Fibroblast of pulmonary artery (primary cell): ENCODE data around the gene CNKSR1.
A peak's percentile ranks its signal among the peaks of the same experiment; 100 is the strongest.

Experiments used
- DNase-seq: peaks from one replicate; pipeline ENCODE4 v3.0.0-alpha.2; 2010; ENCODE audit warnings: low read depth
- H3K4me3 ChIP-seq: replicated peaks from 2 replicates; pipeline ENCODE4 v1.5.1; 2011; ENCODE audit warnings: low read depth, mild to moderate bottlenecking, control low read depth, low read length, moderate library complexity
- TF ChIP-seq, protein P1 (sequence below): IDR thresholded peaks from 2 replicates; pipeline ENCODE4 v1.5.1; 2011; ENCODE audit warnings: mild to moderate bottlenecking, control low read depth, low read length, inconsistent platforms; ENCODE audit errors: missing control alignments

Gene CNKSR1

GRCh38 chr1:26171084-26172072, 5.9 kb upstream of the CNKSR1 start, which contains the start of gene ZNF593OS:
Gene ZNF593OS, minus strand, starts transcription at chr1:26171832. Its CDS starts 171 bp downstream, at chr1:26171661.
- no peak for DNase-seq
- TF ChIP-seq, protein P1, sequence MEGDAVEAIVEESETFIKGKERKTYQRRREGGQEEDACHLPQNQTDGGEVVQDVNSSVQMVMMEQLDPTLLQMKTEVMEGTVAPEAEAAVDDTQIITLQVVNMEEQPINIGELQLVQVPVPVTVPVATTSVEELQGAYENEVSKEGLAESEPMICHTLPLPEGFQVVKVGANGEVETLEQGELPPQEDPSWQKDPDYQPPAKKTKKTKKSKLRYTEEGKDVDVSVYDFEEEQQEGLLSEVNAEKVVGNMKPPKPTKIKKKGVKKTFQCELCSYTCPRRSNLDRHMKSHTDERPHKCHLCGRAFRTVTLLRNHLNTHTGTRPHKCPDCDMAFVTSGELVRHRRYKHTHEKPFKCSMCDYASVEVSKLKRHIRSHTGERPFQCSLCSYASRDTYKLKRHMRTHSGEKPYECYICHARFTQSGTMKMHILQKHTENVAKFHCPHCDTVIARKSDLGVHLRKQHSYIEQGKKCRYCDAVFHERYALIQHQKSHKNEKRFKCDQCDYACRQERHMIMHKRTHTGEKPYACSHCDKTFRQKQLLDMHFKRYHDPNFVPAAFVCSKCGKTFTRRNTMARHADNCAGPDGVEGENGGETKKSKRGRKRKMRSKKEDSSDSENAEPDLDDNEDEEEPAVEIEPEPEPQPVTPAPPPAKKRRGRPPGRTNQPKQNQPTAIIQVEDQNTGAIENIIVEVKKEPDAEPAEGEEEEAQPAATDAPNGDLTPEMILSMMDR = no peak
- H3K4me3 ChIP-seq = peak within 1 kb of the TSS; percentile 83

GRCh38 chr1:26175346-26175745, 1.9 kb upstream of the CNKSR1 start:
- H3K4me3 ChIP-seq = no peak overlapping the region
- no peak for DNase-seq
- TF ChIP-seq, protein P1 = no peak

DNA sequence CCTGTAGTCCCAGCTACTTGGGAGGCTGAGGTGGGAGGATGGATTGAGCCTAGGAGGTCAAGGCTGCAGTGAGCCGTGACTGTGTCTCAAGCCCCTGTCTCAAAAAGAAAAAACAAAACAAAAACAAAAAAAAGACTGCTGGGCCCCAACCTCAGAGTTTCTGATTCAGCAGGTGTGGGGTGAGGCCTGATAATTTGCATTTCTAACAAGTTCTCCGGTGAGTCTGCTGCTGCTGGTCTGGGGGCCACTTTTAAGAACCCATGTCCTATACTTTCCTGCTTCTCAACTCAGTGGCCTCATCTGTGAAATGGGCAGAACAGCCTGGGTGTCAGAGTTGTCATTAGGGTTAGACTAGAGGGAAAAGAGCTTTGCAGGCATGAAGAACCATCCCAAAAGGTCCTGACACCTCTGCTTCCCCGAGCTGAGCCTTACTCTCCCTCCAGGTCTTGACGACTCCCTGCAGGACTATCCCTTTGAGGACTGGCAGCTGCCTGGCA, 2.8 kb downstream of the CNKSR1 start:
- no peak overlapping the region for H3K4me3 ChIP-seq
- TF ChIP-seq, protein P1 = no peak
- DNase-seq = no peak

DNA sequence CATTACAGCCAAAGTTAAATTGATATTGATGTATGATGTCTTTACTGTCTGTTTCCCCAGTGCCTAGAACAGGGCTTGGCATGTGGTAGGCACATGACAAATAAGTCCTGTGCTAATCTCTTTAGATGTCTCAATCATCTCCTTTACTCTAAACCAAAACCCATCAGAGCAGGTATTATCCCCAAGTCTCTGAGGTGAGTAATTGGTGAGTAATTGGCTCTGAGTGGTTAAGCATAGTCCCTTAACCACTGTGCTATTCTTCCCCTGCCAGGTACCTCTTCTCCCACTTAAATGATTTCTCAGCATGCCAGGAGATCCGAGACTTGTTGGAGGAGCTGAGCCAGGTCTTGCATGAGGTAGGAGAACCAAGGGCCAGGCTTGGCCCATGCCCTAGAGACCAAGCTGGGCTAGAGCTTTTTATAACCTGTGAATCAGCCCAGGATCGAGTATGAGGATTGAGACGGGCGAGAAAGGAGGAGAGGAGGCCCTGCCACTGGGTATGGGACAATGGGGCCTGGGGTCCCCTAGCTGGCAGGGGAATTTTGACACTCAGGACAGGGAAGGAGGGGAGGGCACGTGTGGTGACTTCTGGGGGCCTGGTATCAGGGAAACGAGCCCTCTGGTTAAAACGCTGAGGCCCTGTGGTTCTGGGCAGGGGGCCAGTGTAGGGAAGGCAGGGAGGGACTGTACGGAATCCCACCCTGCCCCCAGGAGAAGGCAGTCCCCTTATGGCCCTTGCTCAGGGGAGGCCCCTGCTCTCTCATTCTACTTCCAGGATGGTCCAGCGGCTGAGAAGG, 4.5 kb downstream of the CNKSR1 start:
- H3K4me3 ChIP-seq = no peak overlapping the region
- TF ChIP-seq, protein P1 = no peak
- DNase-seq = no peak

DNA sequence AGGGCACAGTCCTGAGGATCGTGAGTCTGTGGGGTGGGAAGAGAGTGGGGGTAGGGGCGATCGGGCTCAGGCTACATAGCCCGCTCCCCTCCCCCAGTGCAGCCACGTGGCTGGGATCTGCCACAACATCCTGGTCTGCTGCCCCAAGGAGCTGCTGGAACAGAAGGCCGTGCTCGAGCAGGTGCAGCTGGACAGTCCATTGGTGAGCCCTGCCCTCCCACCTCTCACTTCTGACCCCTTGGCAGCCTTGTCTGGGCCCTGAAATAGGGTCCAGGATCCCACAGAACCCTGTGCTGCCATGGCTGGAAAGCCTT, 5.0 kb downstream of the CNKSR1 start:
- no peak for DNase-seq
- TF ChIP-seq, protein P1 = no peak
- H3K4me3 ChIP-seq = no peak overlapping the region

GRCh38 chr1:26184086-26184485, 6.8 kb downstream of the CNKSR1 start:
- TF ChIP-seq, protein P1 = no peak
- H3K4me3 ChIP-seq = no peak overlapping the region
- DNase-seq = no peak
